Measurements from ENCODE around the gene RPS6KA3. TPM values are rescaled to one million over a fixed set of nuclear protein-coding genes. Genes with fewer than 3 reads are reported as not detected.

The RPS6KA3 gene
- polyA plus RNA-seq, 1 donor (not counting 4 experiments of a cell fraction or from before 2014, with no cell fraction given) = 32.1 TPM

DNA sequence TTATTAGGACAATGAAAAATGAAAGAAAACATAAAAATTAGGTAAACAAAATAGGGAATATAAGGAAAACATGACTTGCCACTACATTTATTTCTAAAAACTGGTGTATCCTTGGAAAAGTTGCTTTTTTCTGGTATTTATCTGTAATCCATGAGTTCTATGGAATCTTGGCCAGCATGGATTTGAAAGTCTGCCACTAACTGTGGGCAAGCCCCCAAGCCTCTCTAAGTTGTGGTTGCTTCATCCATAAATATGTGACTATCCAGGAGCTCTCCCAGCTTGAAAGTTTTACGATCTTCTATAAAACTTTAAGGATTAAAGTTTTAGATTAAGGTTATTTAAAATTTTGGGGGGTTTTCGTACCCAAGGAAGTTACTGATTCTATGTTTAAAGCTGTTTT, 21.8 kb downstream of the RPS6KA3 start:
- no peak for DNase-seq (ENCODE audit: low read depth, low spot score)

GRCh38 chrX:20240201-20240600, 26.5 kb downstream of the RPS6KA3 start:
- Histone ChIP-seq H3K4me2 (ENCODE audit: control insufficient read depth, extremely low read depth, insufficient read depth, low read depth, low read length) (no peak overlapping the region), H4K20me1 (ENCODE audit: control insufficient read depth, extremely low read depth, insufficient read depth, low read length) (no peaks in the 10 kb centered on the region), H3K36me3 (ENCODE audit: control insufficient read depth in 2 of 2, extremely low read depth in 1 of 2, insufficient read depth in 2 of 2, low read length in 2 of 2) (no peaks in the 10 kb centered on the region), H3K9ac (ENCODE audit: control insufficient read depth, extremely low read depth, insufficient read depth, low read length) (no peak overlapping the region), H3K27me3 (ENCODE audit: control insufficient read depth, extremely low read depth, insufficient read depth, low read length) (no peaks in the 10 kb centered on the region), H3K79me2 (ENCODE audit: control insufficient read depth, insufficient read depth, low read length) (peaks cover 4% of the 10 kb centered on the region), H2AFZ (ENCODE audit: control insufficient read depth, low read length) (no peak overlapping the region), H3K27ac (ENCODE audit: control insufficient read depth, insufficient read depth, low read length) (no peak overlapping the region), H3K4me3 (ENCODE audit: control insufficient read depth in 2 of 3, extremely low read depth in 1 of 3, insufficient read depth in 2 of 3, low read depth in 1 of 3, low read length in 3 of 3) (no peak overlapping the region), H3K4me1 (ENCODE audit: control insufficient read depth, extremely low read depth, insufficient read depth, low read length) (no peaks in the 10 kb centered on the region), H3K9me3 (ENCODE audit: control insufficient read depth, low read depth, low read length) (no peaks in the 10 kb centered on the region), H3K9me1 (ENCODE audit: control insufficient read depth, extremely low read depth, insufficient read depth, low read length) (no peaks in the 10 kb centered on the region)
- no peak for FAIRE-seq
- dilution Hi-C loops (cut with MboI; ENCODE audit: extremely low pct_ligation_motif_present, low sequenced_read_pairs) = no loop called here
- no peak for DNase-seq (ENCODE audit: low read depth, low spot score)
- no peak for TF ChIP-seq EZH2 (IDR thresholded peaks at IDR 0.05; ENCODE audit: low read length)
- TF ChIP-seq, protein P1, sequence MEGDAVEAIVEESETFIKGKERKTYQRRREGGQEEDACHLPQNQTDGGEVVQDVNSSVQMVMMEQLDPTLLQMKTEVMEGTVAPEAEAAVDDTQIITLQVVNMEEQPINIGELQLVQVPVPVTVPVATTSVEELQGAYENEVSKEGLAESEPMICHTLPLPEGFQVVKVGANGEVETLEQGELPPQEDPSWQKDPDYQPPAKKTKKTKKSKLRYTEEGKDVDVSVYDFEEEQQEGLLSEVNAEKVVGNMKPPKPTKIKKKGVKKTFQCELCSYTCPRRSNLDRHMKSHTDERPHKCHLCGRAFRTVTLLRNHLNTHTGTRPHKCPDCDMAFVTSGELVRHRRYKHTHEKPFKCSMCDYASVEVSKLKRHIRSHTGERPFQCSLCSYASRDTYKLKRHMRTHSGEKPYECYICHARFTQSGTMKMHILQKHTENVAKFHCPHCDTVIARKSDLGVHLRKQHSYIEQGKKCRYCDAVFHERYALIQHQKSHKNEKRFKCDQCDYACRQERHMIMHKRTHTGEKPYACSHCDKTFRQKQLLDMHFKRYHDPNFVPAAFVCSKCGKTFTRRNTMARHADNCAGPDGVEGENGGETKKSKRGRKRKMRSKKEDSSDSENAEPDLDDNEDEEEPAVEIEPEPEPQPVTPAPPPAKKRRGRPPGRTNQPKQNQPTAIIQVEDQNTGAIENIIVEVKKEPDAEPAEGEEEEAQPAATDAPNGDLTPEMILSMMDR (optimal IDR thresholded peaks at IDR 0.05 in 1 of 3, IDR thresholded peaks at IDR 0.05 in 1 of 3, conservative IDR thresholded peaks at IDR 0.05 in 1 of 3; ENCODE audit: extremely low read depth in 1 of 3, insufficient read depth in 2 of 3, low read length in 3 of 3) = no peak

More for the DNA sequence above, 21.8 kb downstream of the RPS6KA3 start:
- no peak overlapping the region for H3K27ac ChIP-seq (ENCODE audit: control insufficient read depth, insufficient read depth, low read length)
- H2AFZ ChIP-seq (ENCODE audit: control insufficient read depth, low read length) = no peak overlapping the region
- H3K4me3 ChIP-seq (ENCODE audit: control insufficient read depth in 2 of 3, extremely low read depth in 1 of 3, insufficient read depth in 2 of 3, low read depth in 1 of 3, low read length in 3 of 3) = no peak overlapping the region
- no peak for FAIRE-seq
- peaks cover 2% of the 10 kb centered on the region for H3K79me2 ChIP-seq (ENCODE audit: control insufficient read depth, insufficient read depth, low read length)
- dilution Hi-C loops (cut with MboI; ENCODE audit: extremely low pct_ligation_motif_present, low sequenced_read_pairs) = no loop called here
- TF ChIP-seq, protein P1 (optimal IDR thresholded peaks at IDR 0.05 in 1 of 3, IDR thresholded peaks at IDR 0.05 in 1 of 3, conservative IDR thresholded peaks at IDR 0.05 in 1 of 3; ENCODE audit: extremely low read depth in 1 of 3, insufficient read depth in 2 of 3, low read length in 3 of 3) = no peak
- no peak for TF ChIP-seq EZH2 (IDR thresholded peaks at IDR 0.05; ENCODE audit: low read length)
- H3K9me1 ChIP-seq (ENCODE audit: control insufficient read depth, extremely low read depth, insufficient read depth, low read length) = no peaks in the 10 kb centered on the region
- H4K20me1 ChIP-seq (ENCODE audit: control insufficient read depth, extremely low read depth, insufficient read depth, low read length) = no peaks in the 10 kb centered on the region
- no peaks in the 10 kb centered on the region for H3K36me3 ChIP-seq (ENCODE audit: control insufficient read depth in 2 of 2, extremely low read depth in 1 of 2, insufficient read depth in 2 of 2, low read length in 2 of 2)
- H3K9me3 ChIP-seq (ENCODE audit: control insufficient read depth, low read depth, low read length) = no peaks in the 10 kb centered on the region
- no peaks in the 10 kb centered on the region for H3K27me3 ChIP-seq (ENCODE audit: control insufficient read depth, extremely low read depth, insufficient read depth, low read length)
- H3K4me2 ChIP-seq (ENCODE audit: control insufficient read depth, extremely low read depth, insufficient read depth, low read depth, low read length) = no peak overlapping the region
- no peaks in the 10 kb centered on the region for H3K4me1 ChIP-seq (ENCODE audit: control insufficient read depth, extremely low read depth, insufficient read depth, low read length)
- no peak overlapping the region for H3K9ac ChIP-seq (ENCODE audit: control insufficient read depth, extremely low read depth, insufficient read depth, low read length)

Measured in keratinocyte (primary cell).